ENCODE results near the gene ZC3H18. TPM values are rescaled to one million over a fixed set of nuclear protein-coding genes. Genes with fewer than 3 reads are reported as not detected.

ZC3H18 gene
- polyA plus RNA-seq, 1 experiment = 11.2 TPM

GRCh38 chr16:88552815-88553214, 17.4 kb upstream of the ZC3H18 start:
- no peak for DNase-seq (ENCODE audit: low read depth)
- no peaks in the 10 kb centered on the region for H3K36me3 ChIP-seq (ENCODE audit: control insufficient read depth, insufficient read depth, low read length)
- H3K27me3 ChIP-seq (ENCODE audit: control insufficient read depth, insufficient read depth, low read length) = peaks cover 37% of the 10 kb centered on the region
- ChIA-PET POLR2A (no interaction called here), CTCF (interaction anchor here (0.7 kb wide), 1 partner anchor 10 kb away, joined by 3 read pairs; no protein-coding TSS in a partner anchor)
- no peak for TF ChIP-seq CTCF (IDR thresholded peaks at IDR 0.05; ENCODE audit: insufficient read depth, low read depth, low read length)
- H3K4me3 ChIP-seq (ENCODE audit: low read depth, low read length) = no peak overlapping the region

- no peak for DNase-seq (ENCODE audit: low read depth)
- no peak overlapping the region for H3K4me3 ChIP-seq (ENCODE audit: low read depth, low read length)
- POLR2A ChIA-PET = no interaction called here
- H3K27me3 ChIP-seq (ENCODE audit: control insufficient read depth, insufficient read depth, low read length) = peaks cover 36% of the 10 kb centered on the region
- H3K36me3 ChIP-seq (ENCODE audit: control insufficient read depth, insufficient read depth, low read length) = no peaks in the 10 kb centered on the region
- CTCF ChIA-PET = interaction anchor here (0.9 kb wide), 1 partner anchor 9 kb away, joined by 3 read pairs; no protein-coding TSS in a partner anchor
- no peak for TF ChIP-seq CTCF (IDR thresholded peaks at IDR 0.05; ENCODE audit: insufficient read depth, low read depth, low read length)
Observed at GRCh38 chr16:88553739-88554138, 16.5 kb upstream of the ZC3H18 start.

GRCh38 chr16:88554711-88555264, 15.4 kb upstream of the ZC3H18 start:
- no peak for TF ChIP-seq CTCF (IDR thresholded peaks at IDR 0.05; ENCODE audit: insufficient read depth, low read depth, low read length)
- POLR2A ChIA-PET = no interaction called here
- Histone ChIP-seq H3K36me3 (ENCODE audit: control insufficient read depth, insufficient read depth, low read length) (no peaks in the 10 kb centered on the region), H3K4me3 (ENCODE audit: low read depth, low read length) (no peak overlapping the region), H3K27me3 (ENCODE audit: control insufficient read depth, insufficient read depth, low read length) (peaks cover 32% of the 10 kb centered on the region)
- no peak for DNase-seq (ENCODE audit: low read depth)
- CTCF ChIA-PET = interaction anchor here (1.4 kb wide), 1 partner anchor 12 kb away, joined by 5 read pairs; no protein-coding TSS in a partner anchor

- Histone ChIP-seq H3K27me3 (ENCODE audit: control insufficient read depth, insufficient read depth, low read length) (peaks cover 27% of the 10 kb centered on the region), H3K4me3 (ENCODE audit: low read depth, low read length) (no peak overlapping the region), H3K36me3 (ENCODE audit: control insufficient read depth, insufficient read depth, low read length) (no peaks in the 10 kb centered on the region)
- CTCF ChIA-PET = interaction anchor here (1.4 kb wide), 1 partner anchor 10 kb away, joined by 5 read pairs; no protein-coding TSS in a partner anchor
- POLR2A ChIA-PET = no interaction called here
- DNase-seq (ENCODE audit: low read depth) = no peak
- TF ChIP-seq CTCF (IDR thresholded peaks at IDR 0.05; ENCODE audit: insufficient read depth, low read depth, low read length) = no peak
Observed at GRCh38 chr16:88556294-88556988, 13.8 kb upstream of the ZC3H18 start.

Measured in BJ (cell line).